IMR-90 (cell line): ENCODE measurements around the gene DENND10. TPM values are rescaled to one million over a fixed set of nuclear protein-coding genes. Genes with fewer than 3 reads are reported as not detected.

Source experiments
- ATAC-seq: fragments of 200-7000 bp; cut with Tn5 transposase; 2 replicates; pipeline ENCODE4 v1.9.1; 2020; ENCODE audit warnings: low read depth, mild to moderate bottlenecking, moderate library complexity
- BruUV-seq: library from RNA; stranded (reverse); fragments of 400-500 nt; replicated peaks from 2 replicates; lab custom pipeline; 2021; lab: Mats Ljungman, UMichigan
- CTCF ChIA-PET: fragments of 300-600 bp; formaldehyde crosslinking; extraction: SDS; loops from one replicate; lab custom pipeline; 2021; ENCODE audit warnings: antibody characterized with exemption; lab: Yijun Ruan, JAX
- POLR2A ChIA-PET: fragments of 300-600 bp; sonication (Branson Sonifier 250); formaldehyde crosslinking; loops from one replicate; lab custom pipeline; 2022; ENCODE audit warnings: antibody characterized with exemption; ENCODE audit not compliant: unreplicated experiment; lab: Charles Lee
- DNase-seq: peaks from one replicate; pipeline ENCODE4 v3.0.0; 2013
- H2AFZ ChIP-seq: replicated peaks from 2 replicates; pipeline ENCODE3; 2013; ENCODE audit warnings: low read length, mild to moderate bottlenecking; ENCODE audit not compliant: poor library complexity
- H2AK5ac ChIP-seq: 2 replicates; pipeline ENCODE4 v1.6.1; 2013; ENCODE audit warnings: low read depth, low read length, inconsistent platforms
- H2AK9ac ChIP-seq: replicated peaks from 2 replicates; pipeline ENCODE3; 2013; ENCODE audit warnings: mild to moderate bottlenecking, low read depth, low read length, moderate library complexity; ENCODE audit not compliant: poor library complexity
- H2BK120ac ChIP-seq: 2 replicates; pipeline ENCODE4 v1.6.1; 2013; ENCODE audit warnings: low read depth, low read length, inconsistent platforms
- H2BK15ac ChIP-seq: 3 replicates; pipeline ENCODE4 v1.6.1; 2013; ENCODE audit warnings: low read depth, low read length, inconsistent platforms
- H2BK20ac ChIP-seq: 2 replicates; pipeline ENCODE4 v1.6.1; 2013; ENCODE audit warnings: low read depth, mild to moderate bottlenecking, inconsistent platforms, low read length, moderate library complexity
- H2BK5ac ChIP-seq: 2 replicates; pipeline ENCODE4 v1.6.1; 2013; ENCODE audit warnings: mild to moderate bottlenecking, low read depth, low read length, inconsistent platforms; ENCODE audit not compliant: poor library complexity, severe bottlenecking
- H3K14ac ChIP-seq: replicated peaks from 2 replicates; pipeline ENCODE4 v1.6.1; 2013; ENCODE audit warnings: low read depth, low read length, inconsistent platforms
- H3K18ac ChIP-seq: 2 replicates; pipeline ENCODE4 v1.6.1; 2013; ENCODE audit warnings: low read depth, low read length, control low read depth
- H3K23ac ChIP-seq: 2 replicates; pipeline ENCODE4 v1.6.1; 2013; ENCODE audit warnings: low read depth, low read length, inconsistent platforms
- H3K27ac ChIP-seq: 2 replicates; pipeline ENCODE4 v1.5.1; 2013; ENCODE audit warnings: mild to moderate bottlenecking, control low read depth, low read length; ENCODE audit not compliant: insufficient read depth
- H3K27me3 ChIP-seq: 2 replicates; pipeline ENCODE4 v1.6.1; 2013; ENCODE audit warnings: low read length; ENCODE audit not compliant: control insufficient read depth, insufficient read depth
- H3K36me3 ChIP-seq: 2 replicates; pipeline ENCODE4 v1.6.1; 2013; ENCODE audit warnings: low read length, mixed read lengths; ENCODE audit not compliant: control insufficient read depth, insufficient read depth
- H3K4ac ChIP-seq: 2 replicates; pipeline ENCODE4 v1.6.1; 2013; ENCODE audit warnings: low read depth, low read length, inconsistent platforms
- H3K4me1 ChIP-seq: 2 replicates; pipeline ENCODE4 v1.6.1; 2013; ENCODE audit warnings: low read length, mixed read lengths; ENCODE audit not compliant: control insufficient read depth, insufficient read depth
- H3K4me2 ChIP-seq: 2 replicates; pipeline ENCODE4 v1.6.1; 2013; ENCODE audit warnings: low read depth, mild to moderate bottlenecking, control low read depth, low read length, moderate library complexity
- H3K4me3 ChIP-seq: 2 replicates; pipeline ENCODE4 v1.5.1; 2013; ENCODE audit warnings: low read depth, mild to moderate bottlenecking, control low read depth, low read length, moderate library complexity; ENCODE audit not compliant: insufficient read depth
- H3K56ac ChIP-seq: 2 replicates; pipeline ENCODE4 v1.6.1; 2013; ENCODE audit warnings: low read length, inconsistent platforms; ENCODE audit not compliant: insufficient read depth; ENCODE audit errors: extremely low read depth
- H3K79me1 ChIP-seq, 2 experiments: 2 replicates each; pipeline ENCODE4 v1.6.1; 2013; ENCODE audit warnings: low read length in 2 of 2, inconsistent platforms in 1 of 2, low read depth in 1 of 2
- H3K9ac ChIP-seq: 2 replicates; pipeline ENCODE4 v1.6.1; 2013; ENCODE audit warnings: low read depth, low read length, control low read depth
- H3K9me1 ChIP-seq: 2 replicates; pipeline ENCODE4 v1.6.1; 2013; ENCODE audit warnings: low read length, inconsistent platforms; ENCODE audit not compliant: insufficient read depth
- H3K9me3 ChIP-seq: 2 replicates; pipeline ENCODE4 v1.6.1; 2013; ENCODE audit warnings: low read length; ENCODE audit not compliant: control insufficient read depth, insufficient read depth
- H4K20me1 ChIP-seq: 2 replicates; pipeline ENCODE4 v1.6.1; 2013; ENCODE audit warnings: low read length, inconsistent platforms; ENCODE audit not compliant: insufficient read depth
- H4K5ac ChIP-seq: 2 replicates; pipeline ENCODE4 v1.6.1; 2013; ENCODE audit warnings: mild to moderate bottlenecking, low read depth, low read length, control low read depth
- H4K8ac ChIP-seq, 2 experiments: 2 replicates each; pipeline ENCODE4 v1.6.1; 2013; ENCODE audit warnings: low read depth in 2 of 2, low read length in 2 of 2, control low read depth in 1 of 2, inconsistent platforms in 1 of 2
- H4K91ac ChIP-seq: 2 replicates; pipeline ENCODE4 v1.6.1; 2013; ENCODE audit warnings: low read depth, low read length, inconsistent platforms; ENCODE audit not compliant: insufficient read depth
- CEBPB ChIP-seq: IDR thresholded peaks from 2 replicates; pipeline ENCODE4 v1.6.1; 2012; ENCODE audit warnings: low read depth, low read length, improper control_type of control experiment
- MAZ ChIP-seq: IDR thresholded peaks from 2 replicates; pipeline ENCODE4 v1.6.1; 2012; ENCODE audit warnings: low read depth, mild to moderate bottlenecking, low read length, improper control_type of control experiment, moderate library complexity, borderline replicate concordance
- MXI1 ChIP-seq: IDR thresholded peaks from 2 replicates; pipeline ENCODE4 v1.6.1; 2012; ENCODE audit warnings: low read depth, mild to moderate bottlenecking, low read length, moderate library complexity, borderline replicate concordance
- WGBS, 2 experiments: methylation state at CpG; one replicate each; pipeline versions ENCODE4 v1.1.5 to v1.1.7; 2013; ENCODE audit warnings: missing lambda C conversion rate in 2 of 2; ENCODE audit not compliant: insufficient read length in 1 of 2; ENCODE audit errors: extremely low coverage in 2 of 2; 5-methylcytosine and 5-hydroxymethylcytosine counted together
- dilution Hi-C: fragments of 300-500 bp; cut with HindIII; formaldehyde crosslinking; loops from one replicate; pipeline ENCODE4 v1.14.3; 2018; ENCODE audit warnings: low sequenced_read_pairs; ENCODE audit not compliant: unreplicated experiment
- in situ Hi-C: fragments of 300-500 bp; cut with MboI; formaldehyde crosslinking; loops from 3 replicates; pipeline ENCODE4 v1.14.3; 2019; ENCODE audit warnings: low sequenced_read_pairs, inconsistent platforms, mixed read lengths
- intact Hi-C: fragments of 100-400 bp; cut with micrococcal nuclease; formaldehyde crosslinking; loops from 2 replicates; pipeline ENCODE4 v1.10.0; 2022
- polyA plus RNA-seq, 3 experiments: library from polyadenylated mRNA; depleted of rRNA; stranded (reverse); fragments of >200 nt; gene quantifications; 2 replicates each; pipeline ENCODE4 v1.2.3, GENCODE V29; 2012; ENCODE audit warnings: low replicate concordance in 1 of 3
- total RNA-seq: library from RNA; depleted of rRNA; stranded (reverse); fragments of >200 nt; gene quantifications from 2 replicates; pipeline ENCODE4 v1.2.3, GENCODE V29; 2012
- TF ChIP-seq, protein P1 (sequence below): fragments of 150-350 bp; IDR thresholded peaks from 2 replicates; pipeline ENCODE4 v1.6.1; 2016; ENCODE audit warnings: low read depth, mild to moderate bottlenecking, low read length, moderate library complexity, borderline replicate concordance
- TF ChIP-seq, protein P2 (sequence below): fragments of 150-350 bp; IDR thresholded peaks from 2 replicates; pipeline ENCODE4 v1.6.1; 2017; ENCODE audit warnings: mild to moderate bottlenecking, antibody characterized with exemption, low read length, low read depth

Gene DENND10
- total and polyA plus RNA-seq, 2 of the 4 experiments (the other 2 are of a cell fraction), result 50.9 to 81.4 TPM

DNA sequence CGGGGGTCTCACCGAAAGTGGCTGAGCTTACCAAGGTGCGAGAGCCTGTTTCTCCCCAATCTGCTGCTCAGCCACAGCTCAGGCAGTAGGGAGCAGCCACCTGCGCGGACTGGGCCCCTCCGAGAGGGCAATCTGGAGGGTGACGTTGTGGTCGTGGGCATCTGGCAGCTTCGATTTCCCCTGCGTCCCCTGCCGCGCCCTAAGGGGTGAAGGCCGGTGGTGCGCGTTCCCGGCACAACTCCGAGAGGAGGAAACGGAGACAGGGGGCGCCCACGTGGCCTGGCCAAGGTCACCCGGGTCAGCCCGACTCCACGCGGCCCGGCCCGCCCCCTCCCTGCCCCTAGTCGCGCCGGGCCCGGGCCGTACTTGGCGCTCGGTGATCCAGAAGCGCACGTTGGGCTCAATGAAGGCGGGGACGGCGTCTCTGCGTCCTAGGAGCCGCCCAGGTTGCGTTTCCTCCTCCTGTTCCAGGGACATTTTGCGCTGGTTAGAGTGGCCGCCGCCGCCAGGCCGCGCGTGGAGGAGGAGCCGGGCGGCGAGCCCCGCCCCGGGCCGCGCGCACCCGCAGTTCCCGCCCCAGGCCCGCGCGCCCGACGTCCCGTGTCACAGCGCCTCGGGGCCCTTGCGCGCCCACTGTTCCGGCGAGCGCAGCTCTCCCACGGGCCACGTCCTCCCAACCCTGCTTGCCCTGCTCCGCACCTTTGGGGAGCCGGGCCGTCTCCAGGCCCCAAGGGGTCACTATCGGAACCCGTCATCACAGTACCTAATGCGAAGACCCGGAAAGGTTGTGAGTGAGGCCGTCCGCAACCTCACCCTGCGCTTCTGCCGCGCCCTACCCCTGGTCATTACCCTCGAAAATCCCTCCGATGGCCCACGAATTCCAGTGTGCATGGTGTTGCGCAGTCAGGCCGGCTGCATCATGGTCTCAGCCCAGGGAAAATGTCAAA is 61.5 kb downstream of the DENND10 start, which contains the start of gene SFXN4:
SFXN4 (minus strand) TSS at position 544 of the 947 bp plus-strand sequence; CDS start at position 477, 67 bp downstream.
- H2BK15ac ChIP-seq, result peak within 1 kb of the TSS; percentile 76; the same call in 1 of the 3 replicates
- no TSS peak for BruUV-seq

More for the DNA sequence above, 61.5 kb downstream of the DENND10 start, which contains the start of gene SFXN4:
- H4K91ac ChIP-seq, result peak within 1 kb of the TSS; percentile 84
- H3K9me3 ChIP-seq, result no peaks in the 10 kb centered on the region
- POLR2A ChIA-PET, result no interaction called here
- peak within 1 kb of the TSS; percentile 84 for H3K4ac ChIP-seq
- H3K4me2 ChIP-seq, result peak within 1 kb of the TSS; percentile 96
- H2BK120ac ChIP-seq, result peak within 1 kb of the TSS; percentile 67
- H2AFZ ChIP-seq, result peak within 1 kb of the TSS; percentile 98
- H4K5ac ChIP-seq, result peak within 1 kb of the TSS; percentile 95
- peak within 1 kb of the TSS; percentile 65 for H3K18ac ChIP-seq
- DNase-seq (peak; percentile 24), ATAC-seq (peak; percentile 93)
- peak; percentile 47; the same call in 1 of the 2 replicates for TF ChIP-seq MAZ
- peak; percentile 70 for TF ChIP-seq MXI1
- peak; percentile 69 for TF ChIP-seq CEBPB
- TF ChIP-seq, protein P1, sequence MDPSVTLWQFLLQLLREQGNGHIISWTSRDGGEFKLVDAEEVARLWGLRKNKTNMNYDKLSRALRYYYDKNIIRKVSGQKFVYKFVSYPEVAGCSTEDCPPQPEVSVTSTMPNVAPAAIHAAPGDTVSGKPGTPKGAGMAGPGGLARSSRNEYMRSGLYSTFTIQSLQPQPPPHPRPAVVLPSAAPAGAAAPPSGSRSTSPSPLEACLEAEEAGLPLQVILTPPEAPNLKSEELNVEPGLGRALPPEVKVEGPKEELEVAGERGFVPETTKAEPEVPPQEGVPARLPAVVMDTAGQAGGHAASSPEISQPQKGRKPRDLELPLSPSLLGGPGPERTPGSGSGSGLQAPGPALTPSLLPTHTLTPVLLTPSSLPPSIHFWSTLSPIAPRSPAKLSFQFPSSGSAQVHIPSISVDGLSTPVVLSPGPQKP, result no peak
- TF ChIP-seq, protein P2, sequence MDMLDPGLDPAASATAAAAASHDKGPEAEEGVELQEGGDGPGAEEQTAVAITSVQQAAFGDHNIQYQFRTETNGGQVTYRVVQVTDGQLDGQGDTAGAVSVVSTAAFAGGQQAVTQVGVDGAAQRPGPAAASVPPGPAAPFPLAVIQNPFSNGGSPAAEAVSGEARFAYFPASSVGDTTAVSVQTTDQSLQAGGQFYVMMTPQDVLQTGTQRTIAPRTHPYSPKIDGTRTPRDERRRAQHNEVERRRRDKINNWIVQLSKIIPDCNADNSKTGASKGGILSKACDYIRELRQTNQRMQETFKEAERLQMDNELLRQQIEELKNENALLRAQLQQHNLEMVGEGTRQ, result peak; percentile 69
- peak within 1 kb of the TSS; percentile 88 for H3K27ac ChIP-seq
- peaks cover 14% of the 10 kb centered on the region for H3K36me3 ChIP-seq
- peak within 1 kb of the TSS; percentile 93 for H3K9ac ChIP-seq
- peak within 1 kb of the TSS; percentile 90 for H3K4me3 ChIP-seq
- H4K20me1 ChIP-seq, result no peaks in the 10 kb centered on the region
- peak within 1 kb of the TSS; percentile 87 for H3K23ac ChIP-seq
- peaks cover 7% of the 10 kb centered on the region for H3K4me1 ChIP-seq
- H3K27me3 ChIP-seq, result no peaks in the 10 kb centered on the region
- H3K56ac ChIP-seq, result peak within 1 kb of the TSS; percentile 68; the same call in 1 of the 2 replicates
- H2BK5ac ChIP-seq, result peak within 1 kb of the TSS; percentile 60
- peak within 1 kb of the TSS; percentile 86 to 92 for H4K8ac ChIP-seq
- dilution Hi-C loops, result no loop called here
- H3K9me1 ChIP-seq, result 0 out of 2 replicates have a peak, but pooled peaks cover 5% of the 10 kb centered on the region
- peaks cover 0 to 23% of the 10 kb centered on the region in 2 experiments; a peak in 3 of 4 replicates for H3K79me1 ChIP-seq
- H2AK5ac ChIP-seq, result peak within 1 kb of the TSS; percentile 75
- peak within 1 kb of the TSS; percentile 88 for H2AK9ac ChIP-seq
- H3K14ac ChIP-seq, result peak within 1 kb of the TSS; percentile 94
- WGBS, 2 experiments, result 1% methylated on average over 38 of the region's 90 CpGs; no CpG with 5 or more reads in 1 of the 2 experiments
- in situ Hi-C loops, result no loop called here
- H2BK20ac ChIP-seq, result no peak within 1 kb of the TSS
- CTCF ChIA-PET, result no interaction called here
- intact Hi-C loops, result no loop called here
